WI38 (cell line): Measurements from ENCODE around the gene PPM1F.

Experiments used
- H3K4me3 ChIP-seq: 2 replicates; pipeline ENCODE4 v1.5.1; 2011; ENCODE audit warnings: low read depth, mild to moderate bottlenecking, control low read depth, low read length
- CTCF ChIP-seq: IDR thresholded peaks from 2 replicates; pipeline ENCODE4 v1.5.1; 2012; ENCODE audit warnings: low read depth, mild to moderate bottlenecking, control low read depth, low read length

Gene PPM1F

GRCh38 chr22:21968452-21969129, 15.9 kb upstream of the PPM1F start:
- no peak for TF ChIP-seq CTCF
- no peak overlapping the region for H3K4me3 ChIP-seq

GRCh38 chr22:21967693-21968271, 15.1 kb upstream of the PPM1F start:
- no peak for TF ChIP-seq CTCF
- no peak overlapping the region for H3K4me3 ChIP-seq

DNA sequence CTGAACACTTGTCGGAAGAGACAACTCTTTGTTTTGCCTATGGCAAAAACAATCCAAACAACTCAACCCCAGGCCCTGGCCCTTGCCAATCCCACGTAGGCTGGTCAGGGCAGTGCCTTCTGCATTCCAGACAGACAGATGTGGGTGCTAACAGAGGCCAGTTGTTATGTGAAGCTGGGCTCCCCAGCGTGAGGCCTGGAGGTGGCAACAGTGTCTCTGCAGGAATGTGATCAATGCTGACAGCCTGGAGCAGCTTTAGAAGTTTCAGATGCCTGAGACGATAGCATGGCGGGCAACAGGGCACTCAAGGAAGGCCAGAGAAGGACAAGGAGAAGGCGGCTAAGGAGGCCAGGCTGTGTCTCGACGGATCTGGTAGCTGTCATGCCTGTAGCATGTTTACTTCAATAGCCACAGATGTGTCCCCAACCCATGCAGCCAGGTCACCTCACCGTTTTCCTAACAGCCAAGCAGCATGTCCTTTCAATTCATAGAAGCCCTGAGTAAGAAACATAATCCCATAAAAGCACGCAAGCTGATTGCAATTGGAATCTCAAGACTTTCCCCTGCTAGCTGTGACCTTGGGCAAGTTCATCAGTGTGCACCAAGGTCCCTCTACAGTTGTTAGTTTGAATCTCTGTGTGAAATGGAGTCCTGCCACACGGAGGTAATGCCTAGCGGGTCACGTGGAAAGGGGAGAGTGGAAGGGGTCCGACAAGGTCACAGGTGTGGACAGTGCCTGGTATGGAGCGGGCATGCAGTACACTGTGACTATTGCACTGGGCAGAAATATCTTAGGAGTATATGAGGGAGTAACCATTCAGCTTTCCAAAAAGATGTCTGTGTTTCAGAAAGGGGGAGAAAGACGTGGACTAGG, 14.2 kb upstream of the PPM1F start:
- no peak overlapping the region for H3K4me3 ChIP-seq
- TF ChIP-seq CTCF = no peak

- no peak overlapping the region for H3K4me3 ChIP-seq
- TF ChIP-seq CTCF = no peak
Measured at GRCh38 chr22:21965762-21966288, 13.2 kb upstream of the PPM1F start.

- H3K4me3 ChIP-seq = no peak overlapping the region
- TF ChIP-seq CTCF = no peak
Measured at GRCh38 chr22:21964918-21965484, 12.4 kb upstream of the PPM1F start.

GRCh38 chr22:21964234-21964633, 11.6 kb upstream of the PPM1F start:
- H3K4me3 ChIP-seq = no peak overlapping the region
- TF ChIP-seq CTCF = no peak
